ENCODE data around the gene KLHL29. TPM values are rescaled to one million over a fixed set of nuclear protein-coding genes. Genes with fewer than 3 reads are reported as not detected.

KLHL29 gene
- total RNA-seq, 1 donor from 2014 or later = 17.5 TPM

DNA sequence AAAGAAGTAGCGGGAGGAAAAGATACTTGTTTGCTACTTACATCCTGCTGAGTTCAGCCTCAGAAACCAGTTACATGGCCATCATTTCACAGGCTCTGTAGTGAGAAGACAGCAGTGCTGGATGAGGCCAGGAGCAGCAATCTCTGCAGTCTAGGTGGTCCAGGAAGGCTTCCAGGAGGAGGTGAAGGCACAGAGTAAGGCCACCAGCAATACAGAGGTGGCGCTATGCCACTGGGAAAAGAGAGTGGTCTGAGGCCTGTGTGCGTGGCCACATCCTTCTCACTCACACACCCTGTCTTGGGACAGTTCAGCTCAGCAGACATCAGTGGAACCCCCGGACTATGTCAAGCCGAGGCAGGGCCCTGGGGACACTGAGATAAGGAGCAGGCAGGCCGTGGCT is 162.7 kb downstream of the KLHL29 start:
- H3K27me3 Mint-ChIP-seq (ENCODE audit: unreplicated experiment) = peaks cover 15% of the 10 kb centered on the region
- TF ChIP-seq, protein P1, sequence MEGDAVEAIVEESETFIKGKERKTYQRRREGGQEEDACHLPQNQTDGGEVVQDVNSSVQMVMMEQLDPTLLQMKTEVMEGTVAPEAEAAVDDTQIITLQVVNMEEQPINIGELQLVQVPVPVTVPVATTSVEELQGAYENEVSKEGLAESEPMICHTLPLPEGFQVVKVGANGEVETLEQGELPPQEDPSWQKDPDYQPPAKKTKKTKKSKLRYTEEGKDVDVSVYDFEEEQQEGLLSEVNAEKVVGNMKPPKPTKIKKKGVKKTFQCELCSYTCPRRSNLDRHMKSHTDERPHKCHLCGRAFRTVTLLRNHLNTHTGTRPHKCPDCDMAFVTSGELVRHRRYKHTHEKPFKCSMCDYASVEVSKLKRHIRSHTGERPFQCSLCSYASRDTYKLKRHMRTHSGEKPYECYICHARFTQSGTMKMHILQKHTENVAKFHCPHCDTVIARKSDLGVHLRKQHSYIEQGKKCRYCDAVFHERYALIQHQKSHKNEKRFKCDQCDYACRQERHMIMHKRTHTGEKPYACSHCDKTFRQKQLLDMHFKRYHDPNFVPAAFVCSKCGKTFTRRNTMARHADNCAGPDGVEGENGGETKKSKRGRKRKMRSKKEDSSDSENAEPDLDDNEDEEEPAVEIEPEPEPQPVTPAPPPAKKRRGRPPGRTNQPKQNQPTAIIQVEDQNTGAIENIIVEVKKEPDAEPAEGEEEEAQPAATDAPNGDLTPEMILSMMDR (IDR thresholded peaks at IDR 0.05; ENCODE audit: unreplicated experiment) = no peak
- H3K27ac Mint-ChIP-seq (ENCODE audit: unreplicated experiment) = no peak overlapping the region
- H3K4me3 Mint-ChIP-seq (ENCODE audit: unreplicated experiment) = no peak overlapping the region
- H3K4me1 Mint-ChIP-seq (ENCODE audit: unreplicated experiment) = peaks cover 16% of the 10 kb centered on the region
- DNase-seq (ENCODE audit: low spot score) = no peak
- peaks cover 7% of the 10 kb centered on the region for H3K36me3 Mint-ChIP-seq (ENCODE audit: low read depth, unreplicated experiment)
- no peaks in the 10 kb centered on the region for H3K9me3 Mint-ChIP-seq (ENCODE audit: unreplicated experiment)

GRCh38 chr2:23548143-23548769 is 163.3 kb downstream of the KLHL29 start:
- peaks cover 15% of the 10 kb centered on the region for H3K27me3 Mint-ChIP-seq (ENCODE audit: unreplicated experiment)
- peaks cover 16% of the 10 kb centered on the region for H3K4me1 Mint-ChIP-seq (ENCODE audit: unreplicated experiment)
- DNase-seq (ENCODE audit: low spot score) = no peak
- no peaks in the 10 kb centered on the region for H3K9me3 Mint-ChIP-seq (ENCODE audit: unreplicated experiment)
- TF ChIP-seq, protein P1 (IDR thresholded peaks at IDR 0.05; ENCODE audit: unreplicated experiment) = no peak
- peak overlapping the region; percentile 25 for H3K4me3 Mint-ChIP-seq (ENCODE audit: unreplicated experiment)
- H3K36me3 Mint-ChIP-seq (ENCODE audit: low read depth, unreplicated experiment) = peaks cover 7% of the 10 kb centered on the region
- no peak overlapping the region for H3K27ac Mint-ChIP-seq (ENCODE audit: unreplicated experiment)

DNA sequence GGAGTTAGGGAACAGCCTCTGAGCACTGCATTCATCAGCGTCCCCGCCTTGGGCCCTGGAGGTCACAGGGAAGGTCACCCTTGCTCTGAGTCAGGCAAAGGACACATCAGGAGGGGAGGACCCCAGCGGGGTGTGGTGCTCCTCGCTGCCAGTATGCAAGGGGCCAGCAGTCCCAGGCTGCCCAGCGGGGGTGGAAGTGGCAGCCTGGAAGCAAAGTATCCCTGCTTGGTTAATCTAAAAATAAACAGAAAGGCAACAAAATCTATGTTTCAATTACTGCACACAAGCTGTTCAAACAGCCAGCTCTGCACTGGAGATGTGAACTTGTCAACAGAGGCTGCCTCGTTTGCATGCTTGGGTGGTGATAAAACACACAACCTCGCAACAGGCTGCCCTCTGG is 164.1 kb downstream of the KLHL29 start:
- Mint-ChIP-seq H3K4me1 (ENCODE audit: unreplicated experiment) (peaks cover 16% of the 10 kb centered on the region), H3K4me3 (ENCODE audit: unreplicated experiment) (no peak overlapping the region), H3K9me3 (ENCODE audit: unreplicated experiment) (no peaks in the 10 kb centered on the region), H3K27ac (ENCODE audit: unreplicated experiment) (no peak overlapping the region), H3K36me3 (ENCODE audit: low read depth, unreplicated experiment) (peaks cover 4% of the 10 kb centered on the region), H3K27me3 (ENCODE audit: unreplicated experiment) (peaks cover 15% of the 10 kb centered on the region)
- TF ChIP-seq, protein P1 (IDR thresholded peaks at IDR 0.05; ENCODE audit: unreplicated experiment) = no peak
- no peak for DNase-seq (ENCODE audit: low spot score)

GRCh38 chr2:23549821-23550530 is 165.0 kb downstream of the KLHL29 start:
- H3K4me3 Mint-ChIP-seq (ENCODE audit: unreplicated experiment) = no peak overlapping the region
- peaks cover 15% of the 10 kb centered on the region for H3K27me3 Mint-ChIP-seq (ENCODE audit: unreplicated experiment)
- H3K9me3 Mint-ChIP-seq (ENCODE audit: unreplicated experiment) = no peaks in the 10 kb centered on the region
- peaks cover 9% of the 10 kb centered on the region for H3K4me1 Mint-ChIP-seq (ENCODE audit: unreplicated experiment)
- H3K36me3 Mint-ChIP-seq (ENCODE audit: low read depth, unreplicated experiment) = no peaks in the 10 kb centered on the region
- DNase-seq (ENCODE audit: low spot score) = no peak
- no peak overlapping the region for H3K27ac Mint-ChIP-seq (ENCODE audit: unreplicated experiment)
- TF ChIP-seq, protein P1 (IDR thresholded peaks at IDR 0.05; ENCODE audit: unreplicated experiment) = no peak

GRCh38 chr2:23550553-23550952 is 165.6 kb downstream of the KLHL29 start:
- H3K36me3 Mint-ChIP-seq (ENCODE audit: low read depth, unreplicated experiment) = no peaks in the 10 kb centered on the region
- DNase-seq (ENCODE audit: low spot score) = no peak
- H3K4me1 Mint-ChIP-seq (ENCODE audit: unreplicated experiment) = peaks cover 8% of the 10 kb centered on the region
- TF ChIP-seq, protein P1 (IDR thresholded peaks at IDR 0.05; ENCODE audit: unreplicated experiment) = no peak
- H3K9me3 Mint-ChIP-seq (ENCODE audit: unreplicated experiment) = no peaks in the 10 kb centered on the region
- H3K27me3 Mint-ChIP-seq (ENCODE audit: unreplicated experiment) = peaks cover 15% of the 10 kb centered on the region
- H3K4me3 Mint-ChIP-seq (ENCODE audit: unreplicated experiment) = no peak overlapping the region
- no peak overlapping the region for H3K27ac Mint-ChIP-seq (ENCODE audit: unreplicated experiment)

Data from endothelial cell (in vitro differentiated cells).